Brain microvascular endothelial cell (primary cell): Measurements from ENCODE around the gene PIGU.

Experiments
- DNase-seq: peaks from one replicate; pipeline ENCODE4 v3.0.0-alpha.2; 2020
- H3K27ac ChIP-seq: fragments of 250-450 bp; sonication (Bioruptor Pico); 2 replicates; pipeline ENCODE4 v1.5.1; 2020; ENCODE audit warnings: mild to moderate bottlenecking, moderate library complexity
- H3K27me3 ChIP-seq: fragments of 250-450 bp; sonication (Bioruptor Pico); replicated peaks from 2 replicates; pipeline ENCODE4 v1.5.1; 2020; ENCODE audit warnings: mild to moderate bottlenecking
- H3K36me3 ChIP-seq: fragments of 250-450 bp; sonication (Bioruptor Pico); replicated peaks from 2 replicates; pipeline ENCODE4 v1.5.1; 2020; ENCODE audit warnings: mild to moderate bottlenecking
- H3K4me3 ChIP-seq: 2 replicates; pipeline ENCODE4 v1.5.1; 2011; ENCODE audit warnings: low read depth, mild to moderate bottlenecking, control low read depth, low read length, moderate library complexity
- CTCF ChIP-seq: IDR thresholded peaks from 2 replicates; pipeline ENCODE4 v1.5.1; 2011; ENCODE audit warnings: low read depth, mild to moderate bottlenecking, moderate library complexity, low read length, control low read depth, inconsistent platforms; ENCODE audit errors: missing control alignments
- in situ Hi-C: cut with HindIII; loops from 2 replicates; pipeline ENCODE4 v1.10.0; 2017; ENCODE audit warnings: low sequenced_read_pairs, low pct_ligation_motif_present

PIGU gene

DNA sequence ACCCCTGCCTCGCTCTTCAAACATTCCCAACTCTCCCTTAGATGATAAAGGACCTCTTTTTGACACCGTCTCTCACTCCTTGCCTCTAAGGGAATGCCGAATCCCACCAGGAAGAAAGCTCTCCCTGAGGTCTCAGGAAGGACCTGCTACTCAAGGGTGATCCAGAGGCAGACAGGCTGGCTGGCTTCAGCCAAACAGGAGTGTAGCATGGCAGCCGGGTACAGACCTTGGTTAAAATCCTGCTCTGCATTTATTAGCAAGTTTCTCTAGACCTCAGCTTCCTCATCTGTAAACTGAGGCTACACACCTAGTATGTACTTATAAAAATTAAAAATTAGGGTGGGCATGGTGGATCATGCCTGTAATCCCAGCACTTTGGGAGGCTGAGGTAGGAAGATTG, 101.1 kb downstream of the PIGU start:
- no peak for DNase-seq
- H3K4me3 ChIP-seq = no peak overlapping the region
- H3K36me3 ChIP-seq = no peaks in the 10 kb centered on the region
- H3K27ac ChIP-seq = no peak overlapping the region
- H3K27me3 ChIP-seq = no peaks in the 10 kb centered on the region
- in situ Hi-C loops = no loop called here
- no peak for TF ChIP-seq CTCF

DNA sequence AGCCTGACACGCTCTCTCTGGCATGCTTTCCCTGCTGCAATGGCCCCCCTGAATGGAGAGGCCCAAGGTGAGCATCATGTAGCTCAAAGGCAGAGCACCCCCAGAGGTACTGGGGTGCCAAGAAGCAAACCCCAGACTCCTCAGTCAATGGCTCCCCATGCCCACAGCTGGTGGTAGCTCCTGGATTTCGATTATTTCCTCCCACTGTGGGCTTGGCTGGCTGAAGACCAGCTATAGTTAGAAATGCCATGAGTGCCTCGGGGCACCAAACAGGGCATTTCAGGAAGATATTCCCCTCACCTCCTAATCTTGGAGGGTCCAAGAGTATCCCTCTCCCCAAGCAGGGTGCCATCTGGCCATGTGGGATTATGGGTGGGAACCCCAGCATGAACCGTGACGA, 101.6 kb downstream of the PIGU start:
- no peak overlapping the region for H3K27ac ChIP-seq
- in situ Hi-C loops = no loop called here
- no peaks in the 10 kb centered on the region for H3K27me3 ChIP-seq
- TF ChIP-seq CTCF = no peak
- H3K36me3 ChIP-seq = no peaks in the 10 kb centered on the region
- H3K4me3 ChIP-seq = no peak overlapping the region
- no peak for DNase-seq

GRCh38 chr20:34574861-34575260, 102.0 kb downstream of the PIGU start:
- in situ Hi-C loops = no loop called here
- Histone ChIP-seq H3K27ac (no peak overlapping the region), H3K36me3 (no peaks in the 10 kb centered on the region), H3K4me3 (no peak overlapping the region), H3K27me3 (no peaks in the 10 kb centered on the region)
- no peak for DNase-seq
- TF ChIP-seq CTCF = no peak

DNA sequence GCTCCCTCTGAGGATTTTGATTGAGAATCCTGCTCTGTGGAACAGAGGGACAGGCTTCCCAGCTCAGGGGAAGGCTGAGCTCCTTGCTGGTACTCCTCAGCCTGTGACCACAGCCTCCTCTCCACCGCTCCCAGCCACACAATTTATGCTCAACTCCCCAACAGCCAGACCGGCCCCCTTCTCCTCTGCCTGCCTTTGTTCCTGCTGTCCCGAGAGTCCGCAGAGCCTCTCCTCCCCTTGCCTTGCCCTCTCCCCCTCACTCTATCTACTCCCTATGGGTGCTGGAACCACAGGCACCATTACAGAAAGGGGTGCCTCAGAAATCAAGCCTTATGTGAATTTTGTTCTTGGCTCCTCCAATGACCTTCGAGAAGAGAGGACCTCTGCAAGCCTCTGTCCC, 102.5 kb downstream of the PIGU start:
- no peak overlapping the region for H3K4me3 ChIP-seq
- in situ Hi-C loops = no loop called here

DNA sequence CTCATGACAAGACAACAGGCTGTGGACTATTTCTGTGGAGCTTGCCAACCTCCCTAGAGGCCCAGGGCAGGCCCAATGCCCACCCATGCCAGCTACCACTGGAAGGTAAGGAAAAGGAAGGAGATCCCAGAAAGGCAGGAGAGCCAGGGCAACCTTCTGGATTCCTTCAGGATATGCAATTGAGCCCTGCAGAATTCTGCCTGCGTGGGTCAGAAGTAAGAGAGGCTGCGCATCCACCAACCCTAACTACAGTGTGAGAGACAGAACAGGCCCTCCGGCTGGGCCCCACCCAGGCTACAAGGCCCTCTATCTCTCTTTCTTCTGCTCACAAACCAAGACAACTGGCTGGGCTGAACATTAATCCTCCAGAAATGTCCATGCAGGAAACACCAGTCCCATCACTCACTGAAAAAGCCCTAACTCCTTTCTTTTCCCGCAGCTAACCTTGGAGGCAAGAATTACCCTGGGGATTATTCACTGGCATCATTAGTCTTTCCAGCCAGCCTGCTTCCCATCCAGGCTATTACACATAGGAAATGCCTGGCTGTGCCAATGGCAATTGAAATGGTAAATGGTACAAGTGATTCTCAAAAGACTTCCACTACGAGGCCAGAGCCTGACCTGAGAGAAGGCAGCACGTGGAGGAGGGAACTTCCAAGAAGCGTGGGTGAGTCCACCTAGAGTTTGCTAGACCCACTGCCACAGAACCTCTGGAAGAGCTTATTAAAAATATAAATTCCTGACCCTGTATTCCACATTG, 103.2 kb downstream of the PIGU start:
- in situ Hi-C loops = no loop called here
- TF ChIP-seq CTCF = no peak
- H3K36me3 ChIP-seq = no peaks in the 10 kb centered on the region
- H3K27ac ChIP-seq = no peak overlapping the region
- no peak overlapping the region for H3K4me3 ChIP-seq
- H3K27me3 ChIP-seq = no peaks in the 10 kb centered on the region
- no peak for DNase-seq

More for the DNA sequence above, 102.5 kb downstream of the PIGU start:
- Histone ChIP-seq H3K27me3 (no peaks in the 10 kb centered on the region), H3K36me3 (no peaks in the 10 kb centered on the region), H3K27ac (no peak overlapping the region)
- no peak for DNase-seq
- TF ChIP-seq CTCF = no peak

DNA sequence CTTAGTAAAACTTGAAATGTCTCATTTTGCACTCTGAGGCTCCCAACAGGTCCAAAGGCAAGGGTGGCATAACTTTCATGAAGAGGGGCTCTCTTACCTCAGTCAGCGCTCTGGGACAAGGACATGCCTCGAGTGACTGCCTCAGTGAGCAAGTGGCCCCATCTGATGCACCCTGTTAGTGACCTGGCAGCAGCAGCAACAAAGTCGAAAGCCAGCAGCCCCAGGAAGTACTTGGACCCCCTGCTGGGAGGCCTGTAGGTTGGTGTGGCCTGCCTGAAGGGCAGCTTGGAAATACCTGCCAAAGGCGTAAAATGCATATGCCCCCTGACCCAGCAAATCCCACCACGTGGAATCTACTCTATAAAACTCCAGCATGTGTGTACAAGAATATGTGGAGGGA, 105.1 kb downstream of the PIGU start:
- no peak for DNase-seq

More for the DNA sequence above, 105.1 kb downstream of the PIGU start:
- H3K4me3 ChIP-seq = no peak overlapping the region
- in situ Hi-C loops = no loop called here
- H3K36me3 ChIP-seq = no peaks in the 10 kb centered on the region
- H3K27me3 ChIP-seq = no peaks in the 10 kb centered on the region
- no peak overlapping the region for H3K27ac ChIP-seq
- no peak for TF ChIP-seq CTCF
